Gastrocnemius medialis (tissue), 4 donors: ENCODE data around the gene OR5AS1. TPM values are rescaled to one million over a fixed set of nuclear protein-coding genes. Genes with fewer than 3 reads are reported as not detected.
"Not testable (repeated sequence)": the region's sequence is repeated elsewhere in the genome, so short reads cannot be mapped to it uniquely, and the experiment has no call there.

Source experiments
- ATAC-seq, 2 donors: fragments of 150-250 bp; one replicate each; pipeline ENCODE4 v1.9.1; 2016
- DNase-seq, 2 donors: peaks; one replicate each; pipeline ENCODE4 v3.0.0-alpha.2; 2019
- H3K27ac ChIP-seq, 4 donors: fragments of 200-600 bp; sonication (generic); 1 replicate in 1 of 4; 2 replicates in 3 of 4; pipeline ENCODE4 v1.5.1; 2016 to 2018; ENCODE audit warnings: mild to moderate bottlenecking in 2 of 4, moderate library complexity in 1 of 4
- H3K27me3 ChIP-seq, 3 donors: fragments of 200-600 bp; sonication (generic) in 2 of 3; 1 replicate in 1 of 3; 2 replicates in 2 of 3; pipeline versions ENCODE4 v1.5.1 to v1.6.0; 2016 to 2019; ENCODE audit warnings: mild to moderate bottlenecking in 1 of 3, moderate library complexity in 1 of 3
- H3K36me3 ChIP-seq, 2 donors: fragments of 200-600 bp; sonication (generic) in 1 of 2; one replicate each; pipeline ENCODE4 v1.5.1; 2017 to 2018
- H3K4me1 ChIP-seq, 2 donors: fragments of 200-600 bp; sonication (generic) in 1 of 2; one replicate each; pipeline ENCODE4 v1.5.1; 2016 to 2017; ENCODE audit warnings: mild to moderate bottlenecking in 2 of 2
- H3K4me3 ChIP-seq, 4 donors: fragments of 200-600 bp; sonication (generic) in 3 of 4; 1 replicate in 1 of 4; 2 replicates in 3 of 4; pipeline ENCODE4 v1.5.1; 2016 to 2019; ENCODE audit warnings: mild to moderate bottlenecking in 2 of 4
- H3K9me3 ChIP-seq, 3 donors: fragments of 200-600 bp; sonication (generic) in 2 of 3; 1 replicate in 1 of 3; 2 replicates in 2 of 3; pipeline ENCODE4 v1.5.1; 2016 to 2019
- POLR2A ChIP-seq, 2 donors: fragments of 450-650 bp; IDR thresholded peaks; one replicate each; pipeline ENCODE4 v1.6.1; 2017; ENCODE audit warnings: antibody characterized with exemption in 2 of 2, mild to moderate bottlenecking in 2 of 2, moderate library complexity in 2 of 2
- in situ Hi-C, 4 donors: fragments of 200-750 bp; cut with MboI; loops; one replicate each; pipeline versions ENCODE4 v1.15.0 to v1.8.0; 2017; ENCODE audit warnings: low sequenced_read_pairs in 4 of 4
- intact Hi-C: fragments of 100-400 bp; cut with DNase I; formaldehyde crosslinking; loops from one replicate; pipeline ENCODE4 v1.15.1; 2023; ENCODE audit warnings: low total_unique reads
- total RNA-seq, 4 donors: library from RNA; depleted of rRNA; stranded (reverse); fragments of >200 nt; gene quantifications; one replicate each; pipeline versions ENCODE4 v1.1.0 to v1.2.3, GENCODE V29; 2016
- TF ChIP-seq, protein P1 (sequence below), 5 experiments: fragments of 450-650 bp in 3 of 5; fragments of 200-600 bp in 2 of 5; sonication (generic) in 2 of 5; IDR thresholded peaks in 4 of 5; conservative IDR thresholded peaks in 1 of 5; 1 replicate in 4 of 5; 2 replicates in 1 of 5; pipeline ENCODE4 v1.5.1; 2016 to 2019; ENCODE audit warnings: antibody characterized with exemption in 5 of 5, mild to moderate bottlenecking in 3 of 5, moderate library complexity in 3 of 5

Gene OR5AS1
- total RNA-seq, 4 donors from 2014 or later, result not detected

DNA sequence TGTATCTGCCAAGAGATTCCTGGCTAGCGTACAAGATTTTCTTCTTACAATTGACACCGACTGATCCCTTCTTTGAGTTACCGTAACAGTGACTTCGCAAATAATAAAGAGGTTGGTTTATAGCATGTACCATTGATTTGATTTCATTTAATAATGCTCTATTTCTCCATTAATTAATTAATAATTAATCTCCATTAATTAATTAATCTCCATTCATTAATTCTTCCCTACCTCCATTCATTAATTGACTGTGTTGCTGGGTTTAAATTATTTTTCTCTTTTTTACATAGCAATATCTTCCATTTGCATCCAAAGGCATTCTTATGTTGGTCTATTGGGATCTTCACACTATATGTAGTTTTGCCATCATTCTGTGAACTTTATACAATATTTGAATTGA is 21.0 kb downstream of the OR5AS1 start:
- intact Hi-C loops (no loop called here), in situ Hi-C loops (no loop called here)
- H3K4me3 ChIP-seq, result no peak overlapping the region
- ATAC-seq (no peak), DNase-seq (no peak)
- no peaks in the 10 kb centered on the region for H3K9me3 ChIP-seq
- no peaks in the 10 kb centered on the region for H3K36me3 ChIP-seq
- no peaks in the 10 kb centered on the region for H3K27me3 ChIP-seq
- no peak overlapping the region for H3K27ac ChIP-seq
- no peaks in the 10 kb centered on the region for H3K4me1 ChIP-seq
- TF ChIP-seq, protein P1, sequence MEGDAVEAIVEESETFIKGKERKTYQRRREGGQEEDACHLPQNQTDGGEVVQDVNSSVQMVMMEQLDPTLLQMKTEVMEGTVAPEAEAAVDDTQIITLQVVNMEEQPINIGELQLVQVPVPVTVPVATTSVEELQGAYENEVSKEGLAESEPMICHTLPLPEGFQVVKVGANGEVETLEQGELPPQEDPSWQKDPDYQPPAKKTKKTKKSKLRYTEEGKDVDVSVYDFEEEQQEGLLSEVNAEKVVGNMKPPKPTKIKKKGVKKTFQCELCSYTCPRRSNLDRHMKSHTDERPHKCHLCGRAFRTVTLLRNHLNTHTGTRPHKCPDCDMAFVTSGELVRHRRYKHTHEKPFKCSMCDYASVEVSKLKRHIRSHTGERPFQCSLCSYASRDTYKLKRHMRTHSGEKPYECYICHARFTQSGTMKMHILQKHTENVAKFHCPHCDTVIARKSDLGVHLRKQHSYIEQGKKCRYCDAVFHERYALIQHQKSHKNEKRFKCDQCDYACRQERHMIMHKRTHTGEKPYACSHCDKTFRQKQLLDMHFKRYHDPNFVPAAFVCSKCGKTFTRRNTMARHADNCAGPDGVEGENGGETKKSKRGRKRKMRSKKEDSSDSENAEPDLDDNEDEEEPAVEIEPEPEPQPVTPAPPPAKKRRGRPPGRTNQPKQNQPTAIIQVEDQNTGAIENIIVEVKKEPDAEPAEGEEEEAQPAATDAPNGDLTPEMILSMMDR (IDR thresholded peaks at IDR 0.05 in 4 of 5, conservative IDR thresholded peaks at IDR 0.05 in 1 of 5), result no peak
- no peak for TF ChIP-seq POLR2A (IDR thresholded peaks at IDR 0.05)

- Histone ChIP-seq H3K27me3 (no peaks in the 10 kb centered on the region), H3K27ac (no peak overlapping the region), H3K9me3 (no peaks in the 10 kb centered on the region), H3K4me3 (no peak overlapping the region), H3K36me3 (no peaks in the 10 kb centered on the region), H3K4me1 (no peaks in the 10 kb centered on the region)
- ATAC-seq, result no peak
- in situ Hi-C loops, result no loop called here
- no peak for DNase-seq
- TF ChIP-seq, protein P1 (IDR thresholded peaks at IDR 0.05 in 4 of 5, conservative IDR thresholded peaks at IDR 0.05 in 1 of 5), result no peak
- TF ChIP-seq POLR2A (IDR thresholded peaks at IDR 0.05), result no peak
- intact Hi-C loops, result no loop called here
Measured at GRCh38 chr11:56049487-56049886, 22.0 kb downstream of the OR5AS1 start.

DNA sequence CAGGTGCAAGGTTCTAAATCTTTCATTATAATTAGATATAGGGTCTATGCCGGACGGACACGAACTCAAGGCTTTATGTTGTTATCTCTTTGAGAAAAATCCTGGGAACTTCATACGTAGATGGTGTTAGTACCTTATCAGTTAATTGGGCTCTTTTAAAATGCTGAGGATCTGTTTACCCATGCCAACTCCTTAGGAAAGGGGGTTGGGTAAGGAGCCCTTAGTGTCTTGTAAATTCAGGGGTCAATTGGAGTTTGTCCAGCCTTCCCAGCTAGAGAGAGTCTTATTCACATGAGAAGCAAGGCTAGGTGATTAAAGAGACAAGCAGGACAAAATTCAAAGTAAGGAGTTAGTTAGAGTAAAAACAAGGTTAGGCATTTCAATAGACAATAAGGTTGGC is 28.9 kb downstream of the OR5AS1 start:
- in situ Hi-C loops, H3K4me1 ChIP-seq, intact Hi-C loops, H3K27ac ChIP-seq, H3K36me3 ChIP-seq, H3K27me3 ChIP-seq, H3K4me3 ChIP-seq, H3K9me3 ChIP-seq, DNase-seq, ATAC-seq: not testable (repeated sequence)

- DNase-seq, H3K9me3 ChIP-seq, H3K27me3 ChIP-seq, H3K4me3 ChIP-seq, H3K4me1 ChIP-seq, ATAC-seq, H3K36me3 ChIP-seq, H3K27ac ChIP-seq, intact Hi-C loops, in situ Hi-C loops: not testable (repeated sequence)
Measured at GRCh38 chr11:56057661-56058237, 30.3 kb downstream of the OR5AS1 start.

DNA sequence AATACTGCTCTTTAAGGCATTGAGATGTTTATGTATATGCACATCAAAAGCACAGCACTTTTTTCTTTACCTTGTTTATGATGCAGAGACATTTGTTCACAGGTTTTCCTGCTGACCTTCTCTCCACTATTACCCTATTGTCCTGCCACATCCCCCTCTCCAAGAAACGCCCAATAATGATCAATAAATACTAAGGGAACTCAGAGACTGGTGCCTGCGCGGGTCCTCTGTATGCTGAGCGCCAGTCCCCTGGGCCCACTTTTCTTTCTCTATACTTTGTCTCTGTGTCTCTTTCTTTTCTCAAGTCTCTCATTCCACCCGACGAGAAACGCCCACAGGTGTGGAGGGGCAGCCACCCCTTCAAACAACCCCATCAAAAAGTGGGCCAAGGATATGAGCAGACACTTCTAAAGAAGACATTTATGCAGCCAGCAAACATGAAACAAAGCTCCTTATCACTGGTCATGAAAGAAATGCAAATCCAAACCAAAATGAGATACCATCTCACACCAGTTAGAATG is 30.9 kb downstream of the OR5AS1 start:
- intact Hi-C loops, H3K27ac ChIP-seq, H3K27me3 ChIP-seq, in situ Hi-C loops, H3K4me1 ChIP-seq, H3K4me3 ChIP-seq, ATAC-seq, H3K9me3 ChIP-seq, DNase-seq, H3K36me3 ChIP-seq: not testable (repeated sequence)

DNA sequence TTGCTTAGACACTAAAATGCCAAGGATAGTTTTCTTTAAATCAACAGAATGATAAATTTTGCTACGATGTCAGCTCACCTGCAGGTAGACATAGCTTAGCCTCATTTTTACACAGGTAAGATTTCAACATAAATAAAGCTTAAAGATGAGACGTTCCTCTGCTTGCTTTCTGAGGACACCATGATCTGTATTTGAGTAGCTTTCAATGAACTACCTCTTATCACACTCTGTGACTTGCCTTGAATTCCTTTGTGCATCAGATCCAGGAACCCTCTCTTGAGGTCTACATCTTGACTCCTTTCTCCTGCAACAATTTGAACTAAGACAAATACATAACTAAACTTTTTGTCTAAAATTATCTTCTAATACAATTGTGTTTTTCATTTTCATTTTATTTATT is 39.5 kb downstream of the OR5AS1 start:
- Histone ChIP-seq H3K4me3 (no peak overlapping the region), H3K27ac (no peak overlapping the region), H3K4me1 (no peaks in the 10 kb centered on the region), H3K9me3 (no peaks in the 10 kb centered on the region), H3K36me3 (no peaks in the 10 kb centered on the region), H3K27me3 (no peaks in the 10 kb centered on the region)
- TF ChIP-seq, protein P1 (IDR thresholded peaks at IDR 0.05 in 4 of 5, conservative IDR thresholded peaks at IDR 0.05 in 1 of 5), result no peak
- TF ChIP-seq POLR2A (IDR thresholded peaks at IDR 0.05), result no peak
- in situ Hi-C loops (no loop called here), intact Hi-C loops (no loop called here)
- DNase-seq (no peak), ATAC-seq (no peak)

Other genes with a start within 250 kb of the OR5AS1 start
- not detected for gene OR5D14, start 232.1 kb upstream of the OR5AS1 start, total RNA-seq
- not detected for gene OR5L1, start 216.3 kb upstream of the OR5AS1 start, total RNA-seq
- not detected for gene OR5D18, start 208.0 kb upstream of the OR5AS1 start, total RNA-seq
- gene OR5L2, start 200.4 kb upstream of the OR5AS1 start, total RNA-seq, result not detected
- not detected for gene OR5D16, start 188.9 kb upstream of the OR5AS1 start, total RNA-seq
- not detected for gene TRIM51, start 144.4 kb upstream of the OR5AS1 start, total RNA-seq
- not detected for gene OR5W2, start 113.1 kb upstream of the OR5AS1 start, total RNA-seq
- not detected for gene OR5I1, start 91.3 kb upstream of the OR5AS1 start, total RNA-seq
- not detected for gene OR10AG1, start 57.7 kb upstream of the OR5AS1 start, total RNA-seq
- not detected for gene OR5F1, start 33.0 kb upstream of the OR5AS1 start, total RNA-seq
- not detected for gene OR8I2, start 65.7 kb downstream of the OR5AS1 start, total RNA-seq
- not detected for gene OR8H2, start 76.0 kb downstream of the OR5AS1 start, total RNA-seq
- gene OR8H3, start 94.7 kb downstream of the OR5AS1 start, total RNA-seq, result not detected
- gene OR8J3, start 112.5 kb downstream of the OR5AS1 start, total RNA-seq, result not detected
- gene OR8K5, start 132.7 kb downstream of the OR5AS1 start, total RNA-seq, result not detected
- gene OR5J2, start 149.0 kb downstream of the OR5AS1 start, total RNA-seq, result not detected
- not detected for gene OR5T2, start 206.6 kb downstream of the OR5AS1 start, total RNA-seq
- gene OR5T3, start 224.6 kb downstream of the OR5AS1 start, total RNA-seq, result not detected
- not detected for gene OR5T1, start 246.5 kb downstream of the OR5AS1 start, total RNA-seq